NCI-H1105 (cell line): ENCODE measurements around the gene ANKFN1.

Source experiments
- DNase-seq: peaks from one replicate; lab custom pipeline; 2025; lab: John Stamatoyannopoulos, UW

The ANKFN1 gene, protein sequence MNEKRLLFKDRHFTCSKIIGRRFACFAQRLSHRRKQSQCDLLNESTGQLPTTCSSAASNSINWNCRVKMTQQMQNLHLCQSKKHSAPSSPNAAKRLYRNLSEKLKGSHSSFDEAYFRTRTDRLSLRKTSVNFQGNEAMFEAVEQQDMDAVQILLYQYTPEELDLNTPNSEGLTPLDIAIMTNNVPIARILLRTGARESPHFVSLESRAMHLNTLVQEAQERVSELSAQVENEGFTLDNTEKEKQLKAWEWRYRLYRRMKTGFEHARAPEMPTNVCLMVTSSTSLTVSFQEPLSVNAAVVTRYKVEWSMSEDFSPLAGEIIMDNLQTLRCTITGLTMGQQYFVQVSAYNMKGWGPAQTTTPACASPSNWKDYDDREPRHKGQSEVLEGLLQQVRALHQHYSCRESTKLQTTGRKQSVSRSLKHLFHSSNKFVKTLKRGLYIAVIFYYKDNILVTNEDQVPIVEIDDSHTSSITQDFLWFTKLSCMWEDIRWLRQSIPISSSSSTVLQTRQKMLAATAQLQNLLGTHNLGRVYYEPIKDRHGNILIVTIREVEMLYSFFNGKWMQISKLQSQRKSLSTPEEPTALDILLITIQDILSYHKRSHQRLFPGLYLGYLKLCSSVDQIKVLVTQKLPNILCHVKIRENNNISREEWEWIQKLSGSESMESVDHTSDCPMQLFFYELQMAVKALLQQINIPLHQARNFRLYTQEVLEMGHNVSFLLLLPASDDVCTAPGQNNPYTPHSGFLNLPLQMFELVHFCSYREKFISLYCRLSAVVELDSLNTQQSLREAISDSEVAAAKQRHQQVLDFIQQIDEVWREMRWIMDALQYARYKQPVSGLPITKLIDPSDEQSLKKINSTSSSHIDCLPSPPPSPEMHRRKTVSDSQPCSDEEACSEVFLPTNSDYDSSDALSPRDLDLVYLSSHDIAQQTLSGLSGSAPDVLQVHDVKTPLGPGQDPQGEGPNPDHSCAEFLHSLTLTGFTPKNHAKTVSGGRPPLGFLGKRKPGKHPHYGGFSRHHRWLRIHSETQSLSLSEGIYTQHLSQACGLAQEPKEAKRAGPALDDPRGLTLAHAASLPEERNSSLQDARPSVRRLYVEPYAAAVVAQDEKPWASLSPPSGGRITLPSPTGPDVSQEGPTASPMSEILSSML

DNA sequence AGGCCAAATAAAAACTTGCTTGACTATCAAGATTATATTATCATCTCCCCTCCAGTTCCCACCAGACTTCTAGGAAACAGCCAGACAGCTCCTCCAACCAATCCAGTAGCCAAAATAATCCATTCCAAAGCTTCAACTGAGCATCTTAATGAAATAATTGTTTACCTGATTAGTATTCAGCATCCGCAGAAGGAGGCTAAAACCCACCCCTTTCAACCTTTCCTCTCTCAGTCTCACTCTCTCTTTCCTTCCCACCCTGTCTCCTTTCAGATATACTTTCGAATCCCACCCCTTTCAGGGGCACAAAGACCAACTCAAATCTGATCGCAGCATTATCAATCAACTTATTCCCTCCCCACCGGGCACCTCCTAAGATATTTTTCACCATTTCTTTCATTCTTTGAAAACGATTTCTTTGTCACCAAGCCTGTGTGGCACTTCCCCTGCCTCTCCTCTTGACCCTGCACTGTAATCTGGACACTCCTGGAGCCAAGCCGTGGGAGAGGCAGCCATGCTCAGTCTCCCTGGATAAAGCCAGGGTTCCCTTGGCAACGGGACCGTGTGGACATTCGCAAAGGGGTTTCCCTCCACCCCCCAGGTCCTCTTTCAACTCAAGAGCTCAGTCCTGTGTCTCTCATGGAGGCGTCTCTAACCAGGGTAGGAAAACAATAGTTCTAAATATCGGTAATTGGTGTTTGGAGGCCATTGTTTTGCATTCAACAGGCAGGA, at the start of gene ANKFN1:
Gene ANKFN1, plus strand, starts transcription at position 602 of the 729 bp plus-strand sequence. CDS start 59,193 bp downstream, outside the sequence.
- DNase-seq = no peak

DNA sequence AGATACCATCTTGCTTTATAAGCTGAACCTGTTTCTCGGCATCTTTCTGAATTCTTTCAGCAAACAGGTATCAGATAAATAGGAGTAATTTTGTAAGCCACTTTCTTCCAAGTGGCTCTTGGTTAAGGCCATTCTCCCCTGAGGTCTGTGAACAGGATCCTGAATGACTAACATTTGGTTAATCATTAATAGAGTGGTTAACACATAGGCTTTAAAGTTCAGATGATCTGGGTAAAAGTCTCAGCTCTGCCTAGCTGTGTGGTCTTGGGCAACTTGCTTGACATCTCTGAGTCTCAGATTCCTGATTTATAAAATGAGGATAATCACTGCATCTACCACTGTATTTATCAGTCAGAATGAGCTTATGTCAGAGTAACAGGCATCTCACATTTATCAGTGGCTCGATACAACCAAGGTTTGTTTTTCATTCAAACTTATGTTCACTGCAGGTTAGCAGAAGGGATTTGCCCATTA, 44.4 kb upstream of the ANKFN1 start:
- no peak for DNase-seq

DNA sequence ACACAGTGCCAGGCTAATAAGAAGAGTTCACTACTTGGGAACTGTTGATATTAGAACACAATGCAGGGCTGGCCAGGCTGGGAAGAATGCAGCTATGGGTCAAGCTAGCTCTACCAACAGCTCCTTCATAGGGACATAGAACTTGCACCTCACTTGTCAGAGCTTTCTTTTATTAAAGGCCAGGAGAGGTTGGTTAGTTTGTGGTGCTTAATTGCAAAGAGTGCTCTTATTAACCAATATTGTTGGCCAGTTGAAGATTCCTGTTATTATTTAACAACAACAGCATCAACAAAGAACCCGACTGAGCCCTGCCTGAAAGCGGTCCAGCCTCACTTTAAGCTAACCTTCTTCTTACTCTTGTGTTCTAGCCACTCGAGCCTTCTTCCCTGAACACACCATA, 43.4 kb upstream of the ANKFN1 start:
- no peak for DNase-seq

DNA sequence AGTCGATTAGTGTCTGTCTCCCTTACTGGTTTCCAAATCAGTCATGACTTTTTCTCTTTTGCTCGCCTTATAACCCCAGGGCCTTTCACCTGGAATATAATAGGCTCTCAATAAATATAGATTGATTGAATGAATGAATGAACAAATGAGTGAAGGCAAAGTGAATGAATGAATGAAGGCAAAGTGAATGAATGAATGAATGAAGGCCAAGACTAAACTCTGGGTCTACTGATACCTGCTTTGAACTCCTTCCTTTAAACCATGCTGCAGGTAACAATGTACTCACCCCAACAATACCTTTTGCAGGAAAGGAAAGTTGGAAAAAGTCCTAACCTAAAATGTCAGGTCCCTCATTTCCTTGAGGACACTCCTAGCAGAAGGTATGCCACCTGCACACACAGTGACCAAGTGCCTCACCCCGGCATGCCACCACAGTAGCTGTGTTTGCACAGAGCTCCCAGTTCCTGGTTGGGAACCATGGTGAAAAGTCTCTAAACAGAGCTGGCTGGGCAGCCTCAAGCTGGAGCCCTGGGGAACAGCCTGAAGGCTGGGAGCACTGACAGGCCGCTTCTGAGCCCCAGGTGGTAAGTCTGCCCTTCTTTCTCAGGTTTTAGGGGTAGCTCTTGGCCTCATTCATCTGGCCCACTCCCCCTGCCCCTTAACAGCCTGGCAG, 42.7 kb upstream of the ANKFN1 start:
- no peak for DNase-seq

DNA sequence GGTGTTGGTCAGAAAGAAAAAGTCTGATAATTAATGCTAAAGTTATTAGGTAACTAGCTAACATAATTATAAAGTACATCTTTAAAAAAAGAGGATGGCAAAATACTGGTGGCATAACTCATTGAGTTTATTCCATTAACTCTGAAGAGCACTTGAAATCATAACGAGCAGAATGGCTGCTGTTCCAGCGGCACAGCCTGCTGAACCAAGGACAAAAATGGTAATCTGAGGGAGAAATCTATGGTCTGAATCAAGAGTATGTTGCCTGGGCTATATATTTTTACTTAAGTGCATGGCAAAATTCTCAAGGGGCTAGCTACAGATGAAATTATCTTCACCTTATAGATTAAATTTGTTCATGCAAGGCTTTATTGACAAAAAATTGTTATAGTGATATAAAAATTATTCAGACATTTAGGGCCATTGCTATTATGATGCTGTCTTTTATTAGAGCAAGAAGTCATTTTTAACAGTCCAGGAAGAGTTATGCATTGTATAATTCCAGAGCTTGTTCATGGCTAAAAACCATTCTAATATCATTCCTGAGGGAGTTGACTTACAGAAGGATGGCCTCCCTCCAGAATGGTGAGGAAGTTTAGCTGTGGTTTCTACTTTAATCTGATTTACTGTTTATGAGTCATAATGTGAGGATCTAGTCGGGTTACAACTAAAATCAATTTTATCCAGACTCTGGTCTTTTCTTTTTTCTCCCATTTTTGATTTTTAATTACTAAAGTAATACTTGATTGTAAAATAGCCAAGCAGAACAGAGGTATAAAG, 41.4 kb upstream of the ANKFN1 start:
- DNase-seq = no peak

DNA sequence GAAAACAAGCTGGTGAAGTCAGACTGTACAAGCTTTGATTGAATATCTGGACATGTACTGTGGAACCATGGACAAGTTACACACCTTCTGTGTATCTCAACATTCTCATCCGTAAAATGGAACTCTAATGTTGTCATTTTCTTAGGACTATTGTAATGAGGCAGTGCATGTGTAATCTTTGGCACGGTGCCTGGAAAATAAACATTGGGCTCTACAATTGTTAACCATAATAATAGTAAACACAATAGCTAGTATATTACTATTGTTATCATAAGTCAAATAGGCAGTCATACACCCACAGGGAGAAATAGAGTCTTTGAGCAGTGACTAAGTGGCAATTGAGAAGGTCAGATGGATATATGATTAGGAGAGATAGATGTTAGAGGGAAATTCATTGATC, 39.8 kb upstream of the ANKFN1 start:
- no peak for DNase-seq

DNA sequence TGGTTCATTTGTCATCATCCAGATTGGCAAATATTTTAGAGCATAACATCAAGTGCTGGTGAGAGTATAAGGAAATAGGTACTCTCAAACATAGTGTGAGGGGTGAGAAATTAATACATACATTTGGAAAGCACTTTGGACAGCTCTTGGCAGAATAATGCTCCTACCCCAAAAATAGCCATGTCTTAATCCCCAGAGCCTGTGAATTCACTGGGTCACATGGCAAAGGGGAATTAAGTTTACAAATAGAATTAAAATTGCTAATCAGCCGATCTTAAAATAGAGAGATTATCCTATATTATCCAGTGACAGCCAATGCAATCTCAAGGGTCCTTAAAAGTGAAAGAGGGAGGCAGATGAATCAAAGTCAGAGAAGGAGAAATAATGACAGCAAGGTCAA, 38.8 kb upstream of the ANKFN1 start:
- DNase-seq = no peak

DNA sequence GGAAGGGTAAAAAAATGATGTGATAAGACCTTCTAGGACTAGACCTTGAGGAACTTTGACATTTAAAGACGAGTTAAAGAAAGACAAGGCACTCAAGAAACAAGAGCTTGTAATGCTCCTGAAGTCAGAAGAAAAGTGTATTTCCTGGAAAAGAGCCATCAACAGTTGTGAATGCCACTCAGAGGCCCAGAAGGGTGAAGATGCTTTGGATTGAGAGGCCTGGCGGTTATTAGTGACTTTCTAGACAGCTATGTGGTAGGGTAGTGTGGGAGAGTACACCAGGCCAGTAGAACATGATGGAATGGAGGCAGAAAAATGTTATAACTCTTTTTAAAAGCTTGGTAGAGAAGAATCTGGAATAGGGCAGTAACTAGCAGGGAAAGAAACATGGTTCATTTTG, 34.1 kb upstream of the ANKFN1 start:
- DNase-seq = no peak

DNA sequence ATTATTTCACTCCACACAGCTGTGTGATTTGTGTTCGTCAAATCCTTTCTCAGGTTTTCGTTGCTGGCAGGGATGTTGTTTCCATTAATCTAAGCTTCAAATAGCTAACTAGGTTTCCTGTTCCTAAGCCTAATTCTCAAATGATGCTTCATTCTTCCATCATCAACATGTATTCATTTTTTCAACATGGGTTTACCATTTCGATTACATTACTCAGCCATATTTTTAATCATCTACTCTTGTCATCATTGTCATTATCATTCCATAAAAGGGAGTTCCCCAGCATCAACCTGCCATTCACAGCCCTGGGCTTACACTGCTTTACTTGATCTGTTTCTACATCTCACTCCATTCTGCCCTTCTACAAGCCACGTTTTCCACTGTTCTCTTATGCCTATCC, 33.3 kb upstream of the ANKFN1 start:
- DNase-seq = no peak

DNA sequence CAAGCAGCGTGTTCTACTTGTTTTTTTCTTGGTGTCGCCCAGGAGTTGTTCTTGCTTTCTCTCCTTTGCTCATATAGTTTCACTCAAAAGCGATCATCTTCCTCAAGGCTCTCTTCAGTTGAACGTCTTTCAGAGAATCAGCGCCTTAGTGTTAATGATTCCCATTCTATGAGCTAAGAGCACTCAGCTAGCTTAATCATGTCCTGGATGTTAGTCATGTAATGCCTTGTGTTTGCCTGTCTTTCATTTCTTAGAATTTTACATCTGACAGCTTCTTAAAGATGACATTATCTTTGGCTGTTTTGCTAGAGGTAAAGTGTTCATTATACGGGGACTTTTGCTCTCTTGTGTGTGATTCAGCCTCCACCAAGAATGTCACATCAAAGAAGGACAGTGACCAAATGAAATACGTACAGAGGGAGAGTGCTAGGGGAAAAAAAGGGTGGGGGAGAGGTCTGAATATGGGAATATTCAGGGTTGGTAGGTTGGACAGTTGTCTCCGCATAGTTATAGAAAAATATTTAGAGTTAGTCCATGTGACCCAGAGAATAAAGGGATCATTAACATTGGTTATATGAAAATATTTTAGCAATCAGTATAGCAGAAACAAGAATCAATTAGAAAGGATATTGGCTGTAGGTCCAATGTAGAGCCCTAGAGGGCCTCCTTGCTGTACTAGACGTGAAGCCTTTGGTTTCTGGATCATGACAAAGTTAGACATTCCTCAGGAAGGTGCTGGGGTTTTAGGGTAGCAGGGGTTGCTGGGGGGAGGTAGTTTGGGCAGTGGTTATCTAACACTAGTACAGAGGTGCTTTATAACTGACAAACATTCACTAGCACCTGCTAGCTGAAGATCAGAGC, 31.9 kb upstream of the ANKFN1 start:
- no peak for DNase-seq

DNA sequence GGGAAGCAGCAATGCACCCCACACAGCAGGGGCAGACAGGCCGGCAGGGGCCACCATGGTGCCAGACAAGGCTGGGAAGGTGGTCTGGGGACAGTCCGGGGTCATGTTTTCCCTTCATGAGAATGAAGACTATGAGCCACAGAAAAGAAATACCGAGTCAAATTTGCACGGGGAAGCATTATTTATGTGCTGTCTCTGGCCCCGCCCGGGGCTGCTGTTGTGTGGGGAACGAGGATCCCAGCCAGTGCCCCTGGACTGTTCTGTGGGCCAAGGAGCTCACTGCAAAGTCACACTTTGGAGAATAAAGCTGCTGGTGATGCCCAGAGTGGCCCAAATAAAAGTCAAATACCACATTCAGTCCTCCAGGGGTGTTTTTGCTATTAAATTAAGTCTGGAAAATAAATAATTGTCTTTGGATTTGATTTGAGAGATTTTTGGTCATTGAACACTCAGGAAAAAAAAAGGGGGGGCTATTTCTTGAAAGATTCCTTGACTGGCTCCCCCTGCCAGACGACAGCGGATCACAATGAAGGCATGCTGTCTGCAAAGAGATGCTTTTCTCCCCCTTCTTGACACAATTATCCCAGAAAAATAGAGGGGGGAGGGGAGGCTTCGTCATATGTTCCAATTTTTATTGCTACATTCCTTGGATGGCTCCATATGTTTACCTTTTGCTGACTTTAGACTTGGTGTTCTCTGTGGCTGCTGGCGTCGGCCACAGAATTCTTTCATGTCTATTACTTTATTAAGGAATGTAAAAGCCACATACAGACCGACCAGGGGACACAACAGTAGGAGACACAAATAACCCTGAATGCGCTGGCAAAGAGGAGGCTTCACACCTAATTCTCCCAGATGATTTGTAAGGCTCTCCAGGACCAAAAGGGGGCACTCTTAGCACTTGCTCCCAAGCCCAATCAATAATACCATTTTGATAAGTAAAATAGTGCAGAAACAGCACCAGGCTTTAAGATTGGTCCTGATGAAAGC, 27.1 kb upstream of the ANKFN1 start:
- DNase-seq = no peak

DNA sequence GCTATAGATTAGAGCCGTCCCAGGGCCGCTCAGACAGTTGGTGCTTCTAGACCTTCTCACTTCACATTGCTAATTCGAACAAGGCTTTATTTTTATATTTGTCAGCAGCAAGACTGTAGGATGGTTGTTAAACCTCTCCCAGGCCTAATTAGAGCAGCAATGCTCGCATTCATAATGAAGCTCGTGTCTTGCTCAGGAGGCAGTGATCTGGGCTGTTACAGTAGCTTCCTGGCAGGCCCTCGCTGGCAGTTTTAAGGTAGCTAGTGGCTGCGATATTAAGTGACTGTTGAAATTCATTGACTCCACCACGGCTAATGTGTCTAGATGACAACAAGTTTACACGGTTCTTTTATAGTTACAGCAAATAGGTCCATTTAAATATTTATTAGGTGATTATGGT, 23.2 kb upstream of the ANKFN1 start:
- no peak for DNase-seq

DNA sequence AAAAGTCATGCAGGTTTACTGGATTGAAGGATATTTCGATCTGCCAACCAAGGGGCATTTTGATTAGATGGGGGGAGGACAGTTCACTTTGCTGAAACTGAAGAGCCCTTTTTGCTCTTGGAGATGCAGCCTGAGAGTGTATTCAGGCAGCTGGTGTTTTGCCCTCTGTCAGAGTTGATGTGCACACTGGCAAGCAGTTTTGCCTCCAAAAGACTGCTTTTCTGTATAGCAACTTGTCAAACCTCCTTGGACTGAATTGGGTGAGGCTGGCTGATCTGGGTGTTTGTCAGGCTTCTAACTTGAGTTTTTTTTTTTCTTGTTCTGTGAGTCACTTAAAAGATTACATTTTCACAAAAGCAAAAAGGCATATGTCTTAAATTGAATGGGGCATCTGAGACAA, 22.6 kb upstream of the ANKFN1 start:
- DNase-seq = no peak

DNA sequence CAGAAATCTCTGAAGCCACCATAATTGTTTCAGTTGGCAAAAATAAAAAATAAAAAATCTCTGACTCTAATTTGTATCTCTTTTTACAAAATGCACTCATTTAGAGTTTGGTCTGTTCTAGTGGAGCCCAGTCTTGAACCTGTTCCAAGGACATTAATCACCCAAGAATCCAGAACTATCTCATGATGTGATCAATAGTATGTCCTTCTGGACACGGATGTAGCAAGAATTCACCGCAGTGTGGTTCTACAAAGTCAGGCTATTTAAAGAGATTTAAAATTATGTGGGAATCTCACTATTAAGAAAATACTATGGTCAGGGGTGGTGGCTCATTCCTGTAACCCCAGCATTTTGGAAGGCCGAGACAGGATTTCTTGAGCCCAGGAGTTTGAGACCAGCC, 21.8 kb upstream of the ANKFN1 start:
- no peak for DNase-seq

DNA sequence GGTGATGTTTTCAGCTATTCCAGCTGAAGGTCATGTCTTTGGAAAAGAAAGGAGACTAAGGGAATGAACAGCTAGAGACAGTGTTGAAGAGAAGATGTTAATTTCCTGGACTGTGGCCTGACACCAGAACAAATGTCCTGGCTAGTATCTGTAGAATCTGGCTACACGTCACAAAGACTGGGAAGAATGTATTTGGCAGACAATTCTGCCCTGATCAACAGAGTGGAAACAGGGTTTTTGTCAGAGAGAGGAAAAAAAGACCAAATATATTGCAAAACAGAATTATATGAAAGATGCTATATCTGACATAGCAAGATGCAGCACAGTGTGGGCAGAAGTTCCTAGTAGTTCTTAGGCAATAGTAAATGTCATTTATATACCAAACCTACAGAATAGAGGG, 17.0 kb upstream of the ANKFN1 start:
- DNase-seq = no peak

DNA sequence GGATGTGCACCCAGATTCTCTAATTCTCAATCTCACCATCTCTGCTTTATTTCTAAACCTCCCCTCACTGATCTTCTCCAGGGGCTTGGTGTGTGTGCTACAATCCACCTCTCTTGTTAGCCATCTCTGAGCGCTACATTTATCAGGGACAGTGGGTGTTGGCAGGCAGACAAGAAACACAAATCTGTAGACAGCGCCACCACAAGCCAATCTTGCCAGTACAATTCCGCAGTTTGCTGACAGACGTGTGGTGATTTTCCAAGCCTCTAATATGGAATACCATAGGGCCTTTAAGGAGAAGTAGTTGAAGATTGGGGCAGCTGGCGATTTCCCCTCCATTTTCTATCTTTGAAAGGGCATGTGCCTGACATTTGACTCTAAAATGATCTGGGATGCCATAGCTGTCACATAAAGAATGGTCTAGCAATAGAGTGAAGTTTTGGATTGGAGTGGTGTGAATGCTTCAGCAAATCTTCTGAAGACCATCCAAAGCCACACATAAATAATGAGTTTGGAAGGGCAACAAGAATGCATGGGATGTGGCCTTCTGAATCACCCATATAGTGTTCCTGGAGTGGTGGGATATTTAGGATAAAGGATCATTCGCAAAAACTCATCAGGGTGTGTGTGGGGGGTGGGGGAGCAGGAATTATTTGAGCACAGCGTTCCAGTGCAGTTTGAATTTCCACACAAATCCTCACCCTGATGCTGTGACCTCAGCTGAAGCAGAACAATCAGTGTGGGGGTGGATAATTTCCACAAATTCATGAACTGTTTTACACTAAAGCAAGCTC, 12.0 kb upstream of the ANKFN1 start:
- DNase-seq = no peak

DNA sequence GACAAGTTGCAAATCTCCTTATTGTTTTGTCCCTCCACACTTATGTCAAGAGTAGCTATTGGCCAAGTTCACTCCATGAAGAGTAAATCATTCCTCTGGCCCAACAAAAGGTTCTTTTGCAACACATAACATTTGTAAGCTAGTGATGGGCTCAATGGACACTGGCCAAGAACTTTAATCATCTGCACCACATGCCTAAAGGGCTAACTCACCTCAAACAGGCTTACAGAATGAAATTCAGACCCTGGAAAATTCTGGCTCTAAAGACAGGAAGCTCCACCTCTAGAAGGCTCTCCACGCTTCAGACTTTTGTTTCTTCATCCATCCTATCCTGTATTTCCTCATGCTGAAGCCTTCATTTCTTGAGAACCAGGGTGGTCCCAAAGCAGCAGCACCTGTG, 10.9 kb upstream of the ANKFN1 start:
- DNase-seq = no peak
